HUES6 (cell line): ENCODE measurements around the gene PSMG1.
"Not testable (repeated sequence)": the region's sequence is repeated elsewhere in the genome, so short reads cannot be mapped to it uniquely, and the experiment has no call there.

Experiments used
- H3K27ac ChIP-seq: 2 replicates; pipeline ENCODE4 v1.7.0; 2013; ENCODE audit warnings: low read depth, mild to moderate bottlenecking, low read length, inconsistent platforms
- H3K27me3 ChIP-seq: 2 replicates; pipeline ENCODE4 v1.6.1; 2013; ENCODE audit warnings: low read length; ENCODE audit not compliant: control insufficient read depth, insufficient read depth
- H3K36me3 ChIP-seq: 2 replicates; pipeline ENCODE4 v1.6.1; 2013; ENCODE audit warnings: low read length; ENCODE audit not compliant: control insufficient read depth, insufficient read depth
- H3K4me1 ChIP-seq: 2 replicates; pipeline ENCODE4 v1.6.1; 2013; ENCODE audit warnings: low read length; ENCODE audit not compliant: control insufficient read depth, insufficient read depth
- H3K4me3 ChIP-seq: 2 replicates; pipeline ENCODE4 v1.5.1; 2013; ENCODE audit warnings: low read depth, low read length
- H3K9ac ChIP-seq: one replicate; pipeline ENCODE4 v1.6.1; 2013; ENCODE audit warnings: mild to moderate bottlenecking, low read length
- H3K9me3 ChIP-seq: 2 replicates; pipeline ENCODE4 v1.6.1; 2013; ENCODE audit warnings: low read depth, low read length; ENCODE audit not compliant: control insufficient read depth, insufficient read depth

The PSMG1 gene, protein sequence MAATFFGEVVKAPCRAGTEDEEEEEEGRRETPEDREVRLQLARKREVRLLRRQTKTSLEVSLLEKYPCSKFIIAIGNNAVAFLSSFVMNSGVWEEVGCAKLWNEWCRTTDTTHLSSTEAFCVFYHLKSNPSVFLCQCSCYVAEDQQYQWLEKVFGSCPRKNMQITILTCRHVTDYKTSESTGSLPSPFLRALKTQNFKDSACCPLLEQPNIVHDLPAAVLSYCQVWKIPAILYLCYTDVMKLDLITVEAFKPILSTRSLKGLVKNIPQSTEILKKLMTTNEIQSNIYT

DNA sequence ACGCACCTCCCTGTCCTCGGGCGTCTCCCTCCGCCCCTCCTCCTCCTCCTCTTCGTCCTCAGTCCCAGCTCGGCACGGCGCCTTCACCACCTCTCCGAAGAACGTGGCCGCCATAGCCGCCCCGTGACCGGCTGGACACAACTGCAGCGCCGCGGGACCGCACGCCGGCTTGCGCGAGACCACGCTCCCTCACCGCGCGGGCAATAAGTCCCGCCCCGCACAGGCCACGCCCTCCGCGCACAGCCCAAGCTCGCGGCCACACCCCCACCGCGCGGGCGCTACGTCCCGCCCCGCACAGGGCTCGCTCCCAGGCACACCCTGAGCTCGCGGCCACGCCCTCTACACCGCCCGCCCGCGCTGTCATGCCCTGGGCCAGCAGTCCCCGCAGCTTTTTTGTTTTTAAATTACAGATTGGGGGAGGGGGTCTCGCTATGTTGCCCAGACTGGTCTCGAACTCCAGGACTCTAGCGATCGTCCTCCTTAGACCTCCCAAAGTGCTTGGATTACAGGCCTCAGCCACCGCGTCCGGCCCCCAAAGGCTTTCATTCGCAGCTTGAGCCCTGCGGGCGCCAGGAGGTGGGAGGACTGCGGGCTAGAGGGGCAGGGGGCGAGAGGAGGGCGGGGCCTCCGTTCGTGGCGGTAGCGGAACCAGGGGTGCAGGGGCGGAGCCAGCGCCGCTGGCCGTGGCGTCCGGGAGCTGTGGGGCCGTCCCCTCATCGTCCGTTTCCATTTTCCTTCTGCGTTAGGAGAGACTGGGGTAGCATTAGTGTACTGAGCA lies at the start of gene PSMG1:
PSMG1 (minus strand) TSS at position 180 of the 778 bp plus-strand sequence; CDS start at position 114, 66 bp downstream.
- H3K4me3 ChIP-seq: peak within 1 kb of the TSS; percentile 76
- H3K27me3 ChIP-seq: no peaks in the 10 kb centered on the region
- peak within 1 kb of the TSS; percentile 86 for H3K9ac ChIP-seq
- peak within 1 kb of the TSS; percentile 31; the same call in 1 of the 2 replicates for H3K27ac ChIP-seq
- H3K4me1 ChIP-seq: peaks cover 9% of the 10 kb centered on the region; the same call in 1 of the 2 replicates
- H3K36me3 ChIP-seq: peaks cover 23% of the 10 kb centered on the region
- H3K9me3 ChIP-seq: no peaks in the 10 kb centered on the region

DNA sequence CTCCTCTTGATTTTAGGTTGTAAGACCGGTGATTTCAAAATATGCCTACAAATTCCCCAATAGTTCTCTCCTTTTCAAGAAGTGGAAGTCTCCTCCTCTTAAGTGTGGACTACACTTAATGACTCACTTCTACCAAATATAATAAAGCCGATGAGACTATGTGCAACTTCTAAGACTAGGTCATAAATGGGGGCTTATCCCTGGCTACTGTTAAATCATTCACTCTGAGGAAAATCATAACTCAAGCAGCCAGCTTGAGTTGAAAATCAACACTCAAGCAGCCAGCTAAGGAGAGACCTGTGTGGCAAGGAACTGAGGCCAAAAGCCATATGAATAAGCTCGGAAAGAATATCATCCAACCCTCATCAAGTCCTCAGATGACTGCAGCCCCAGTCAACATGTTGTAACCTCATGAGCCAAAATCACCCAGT lies 49.6 kb upstream of the PSMG1 start:
- Histone ChIP-seq H3K4me1 (no peaks in the 10 kb centered on the region), H3K27ac (no peak overlapping the region), H3K36me3 (peaks cover 87% of the 10 kb centered on the region), H3K27me3 (no peaks in the 10 kb centered on the region), H3K9me3 (no peaks in the 10 kb centered on the region), H3K9ac (no peak overlapping the region), H3K4me3 (no peak overlapping the region)

DNA sequence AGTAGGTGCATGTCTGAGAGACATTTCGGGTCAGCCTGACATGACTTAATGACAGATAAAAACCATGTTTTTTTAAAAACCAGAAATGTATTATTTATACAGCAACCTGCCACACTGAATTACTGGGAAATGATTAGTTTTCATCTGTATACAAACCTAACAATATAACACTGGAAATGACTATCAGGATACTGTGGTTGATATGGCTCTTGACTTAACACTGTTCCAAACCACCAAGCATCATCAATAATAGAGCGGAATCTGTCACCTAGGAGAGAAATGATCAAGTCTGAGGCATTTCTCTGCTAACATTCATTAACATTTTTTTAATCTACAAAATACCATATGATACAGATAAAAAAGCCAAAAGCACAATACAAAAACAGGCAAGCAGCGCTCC lies 41.7 kb upstream of the PSMG1 start:
- H3K4me1 ChIP-seq: no peaks in the 10 kb centered on the region
- H3K27me3 ChIP-seq: no peaks in the 10 kb centered on the region
- peaks cover 78% of the 10 kb centered on the region for H3K36me3 ChIP-seq
- H3K27ac ChIP-seq: no peak overlapping the region
- no peak overlapping the region for H3K9ac ChIP-seq
- H3K9me3 ChIP-seq: no peaks in the 10 kb centered on the region
- no peak overlapping the region for H3K4me3 ChIP-seq

DNA sequence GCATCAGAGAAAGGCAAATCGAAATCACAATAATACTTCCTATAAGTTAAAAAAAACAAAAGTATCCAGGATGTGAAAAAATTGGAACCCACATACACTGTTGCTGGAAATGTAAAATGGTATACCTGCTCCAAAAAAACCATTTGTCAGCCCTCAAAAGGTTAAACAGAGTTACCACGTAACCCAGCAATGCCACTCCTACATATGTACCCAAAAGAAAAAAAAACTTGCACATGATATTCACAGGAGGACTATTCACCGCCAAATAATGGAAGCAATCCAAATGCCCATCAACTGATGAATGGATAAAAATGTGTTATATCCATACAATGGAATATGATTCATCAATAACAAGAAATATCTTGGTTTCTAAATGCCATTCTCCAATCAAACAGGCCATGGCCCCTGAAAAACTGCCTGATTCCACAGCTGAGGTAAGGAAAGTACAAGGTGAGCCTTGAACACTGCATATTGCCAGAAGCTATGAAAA lies 38.8 kb upstream of the PSMG1 start:
- no peak overlapping the region for H3K9ac ChIP-seq
- H3K36me3 ChIP-seq: peaks cover 73% of the 10 kb centered on the region
- no peak overlapping the region for H3K4me3 ChIP-seq
- no peaks in the 10 kb centered on the region for H3K4me1 ChIP-seq
- H3K27me3 ChIP-seq: no peaks in the 10 kb centered on the region
- no peak overlapping the region for H3K27ac ChIP-seq
- no peaks in the 10 kb centered on the region for H3K9me3 ChIP-seq

DNA sequence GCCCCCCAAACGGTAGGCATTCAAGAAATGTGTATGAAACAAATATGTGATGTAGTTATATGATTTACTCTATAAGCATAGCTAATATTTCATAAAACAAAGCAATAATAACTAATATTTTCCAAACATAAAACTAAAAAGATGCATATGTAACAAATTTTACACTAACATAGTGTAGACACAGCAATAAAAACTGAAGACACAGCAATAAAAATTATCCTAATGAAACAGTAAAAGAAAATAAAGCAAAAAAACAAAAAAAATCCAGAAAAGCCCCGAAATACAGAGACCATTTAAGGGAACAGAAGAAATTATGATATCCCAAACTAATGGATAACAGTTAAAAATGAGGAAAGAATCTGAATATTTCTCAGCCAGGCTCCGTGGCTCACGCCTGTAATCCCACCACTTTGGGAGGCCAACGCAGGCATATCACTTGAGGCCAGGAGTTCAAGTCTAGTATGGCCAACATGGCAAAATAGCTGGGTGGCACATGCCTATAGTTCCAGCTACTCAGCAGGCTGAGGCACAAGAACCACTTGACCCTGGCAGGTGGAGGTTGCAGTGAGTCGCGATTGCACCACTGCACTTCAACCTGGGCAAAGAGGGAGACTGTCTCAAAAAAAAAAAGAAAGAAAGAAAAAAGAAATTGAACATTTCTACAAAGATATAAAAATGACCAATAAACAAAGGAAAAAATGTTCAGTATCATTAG lies 38.2 kb upstream of the PSMG1 start:
- Histone ChIP-seq H3K4me1 (no peaks in the 10 kb centered on the region), H3K9me3 (no peaks in the 10 kb centered on the region), H3K27ac (no peak overlapping the region), H3K36me3 (peaks cover 72% of the 10 kb centered on the region), H3K27me3 (no peaks in the 10 kb centered on the region), H3K9ac (no peak overlapping the region), H3K4me3 (no peak overlapping the region)

DNA sequence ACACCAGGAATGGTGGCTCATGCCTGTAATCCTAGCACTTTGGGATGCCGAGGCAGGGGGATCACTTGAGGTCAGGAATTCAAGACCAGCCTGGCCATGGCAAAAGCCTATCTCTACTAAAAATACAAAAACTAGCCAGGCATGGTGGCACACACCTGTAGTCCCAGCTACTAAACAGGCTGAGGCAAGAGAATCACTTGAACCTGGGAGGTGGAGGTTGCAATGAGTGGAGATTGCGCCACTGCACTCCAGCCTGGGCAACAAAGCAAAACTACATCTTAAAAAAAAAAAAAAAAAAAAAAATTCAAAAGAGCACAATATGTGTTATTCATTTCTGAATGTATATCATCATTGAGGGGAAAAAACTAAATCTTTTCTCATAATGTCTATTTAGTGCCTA lies 37.6 kb upstream of the PSMG1 start:
- H3K27me3 ChIP-seq, H3K9ac ChIP-seq, H3K4me1 ChIP-seq, H3K27ac ChIP-seq, H3K4me3 ChIP-seq, H3K9me3 ChIP-seq: not testable (repeated sequence)
- H3K36me3 ChIP-seq: peaks cover 74% of the 10 kb centered on the region

DNA sequence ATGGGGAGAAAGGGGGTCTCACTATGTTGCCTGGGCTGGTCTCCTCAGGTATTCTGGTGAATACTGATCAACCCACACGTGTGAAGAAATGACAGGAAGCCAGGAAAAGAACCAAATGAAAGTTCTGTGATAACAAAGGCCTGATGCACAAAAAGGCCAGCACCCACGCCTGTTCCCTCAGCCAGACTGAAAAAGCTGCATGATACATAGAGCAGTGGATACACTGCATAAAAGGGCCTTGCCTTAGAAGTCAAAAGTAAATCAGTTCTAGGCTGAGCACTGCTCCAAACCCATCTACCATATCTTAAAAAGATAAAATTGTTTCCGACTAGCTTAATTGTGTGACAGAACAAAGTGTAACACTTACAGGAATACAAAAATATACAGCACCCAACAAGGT lies 36.9 kb upstream of the PSMG1 start:
- Histone ChIP-seq H3K27me3 (no peaks in the 10 kb centered on the region), H3K36me3 (peaks cover 82% of the 10 kb centered on the region), H3K4me1 (no peaks in the 10 kb centered on the region), H3K4me3 (no peak overlapping the region), H3K9ac (no peak overlapping the region), H3K9me3 (no peaks in the 10 kb centered on the region), H3K27ac (no peak overlapping the region)

DNA sequence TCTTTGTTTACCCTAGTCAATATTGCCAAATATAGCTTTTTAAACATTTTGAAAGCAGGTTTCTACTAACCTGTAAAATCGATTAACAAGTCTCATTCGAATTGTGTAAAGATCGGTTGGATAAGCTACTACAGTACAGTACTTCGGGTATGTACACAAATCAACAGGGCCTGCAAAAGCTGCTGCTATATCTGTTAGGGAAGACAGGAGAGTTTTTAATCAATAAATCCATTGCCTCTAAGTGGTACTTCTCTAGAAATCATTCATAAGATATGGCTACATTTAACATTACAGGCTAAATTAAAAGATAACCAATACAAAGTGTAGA lies 34.8 kb upstream of the PSMG1 start:
- H3K27ac ChIP-seq: no peak overlapping the region
- H3K4me1 ChIP-seq: no peaks in the 10 kb centered on the region
- no peak overlapping the region for H3K9ac ChIP-seq
- H3K4me3 ChIP-seq: no peak overlapping the region
- no peaks in the 10 kb centered on the region for H3K27me3 ChIP-seq
- H3K36me3 ChIP-seq: peaks cover 82% of the 10 kb centered on the region
- no peaks in the 10 kb centered on the region for H3K9me3 ChIP-seq

DNA sequence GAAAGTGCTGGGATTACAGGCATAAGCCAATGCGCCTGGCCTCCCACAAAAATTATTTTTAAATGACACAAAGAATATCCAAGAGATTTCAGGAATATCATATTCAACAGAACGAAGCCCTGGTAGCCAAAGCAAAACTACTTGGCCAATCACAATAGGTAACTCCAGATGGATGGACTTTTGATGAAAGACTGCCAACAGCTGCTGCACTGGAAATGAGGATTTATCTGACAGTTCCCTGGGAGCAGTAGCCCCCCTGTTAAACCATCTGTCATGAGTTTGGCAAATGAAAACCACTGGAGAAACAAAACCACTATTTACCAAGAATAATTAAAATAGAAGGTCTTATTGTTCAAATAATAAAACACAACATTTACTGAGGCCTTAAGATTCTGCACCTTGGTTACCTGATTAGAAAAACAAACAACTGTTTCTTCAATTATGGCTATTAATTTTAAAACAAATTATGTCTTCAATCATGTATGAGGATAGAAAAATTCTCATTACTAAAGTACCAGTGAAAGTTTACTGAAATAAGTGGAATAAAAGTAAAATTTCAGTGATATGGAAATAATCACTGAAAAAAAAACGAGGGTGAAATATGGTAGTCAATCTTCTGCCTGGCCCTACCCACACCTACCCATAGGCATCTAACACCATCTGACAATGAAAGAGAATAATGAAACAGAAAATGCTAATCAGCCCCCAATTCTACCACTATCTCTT lies 34.3 kb upstream of the PSMG1 start:
- no peaks in the 10 kb centered on the region for H3K27me3 ChIP-seq
- no peak overlapping the region for H3K4me3 ChIP-seq
- no peaks in the 10 kb centered on the region for H3K4me1 ChIP-seq
- no peak overlapping the region for H3K27ac ChIP-seq
- H3K9me3 ChIP-seq: no peaks in the 10 kb centered on the region
- H3K9ac ChIP-seq: no peak overlapping the region
- H3K36me3 ChIP-seq: peaks cover 83% of the 10 kb centered on the region

DNA sequence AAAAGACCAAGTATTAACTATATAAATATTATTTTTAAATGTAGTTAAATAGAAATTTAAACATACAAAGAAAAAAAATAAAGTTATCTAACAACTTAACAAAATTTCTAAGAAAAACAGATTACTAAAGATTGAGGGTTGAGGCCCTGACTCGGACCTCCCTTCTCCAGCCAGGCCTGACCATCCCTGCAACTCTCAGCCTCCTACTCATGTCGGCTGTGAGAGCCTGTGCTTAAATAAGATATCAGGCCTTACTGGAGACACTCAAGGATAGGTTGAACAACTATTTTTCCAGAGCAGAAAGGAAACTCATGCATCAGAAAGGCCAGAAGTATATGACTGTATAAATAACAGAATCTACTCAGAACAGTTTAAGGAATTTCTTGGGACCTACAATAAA lies 33.0 kb upstream of the PSMG1 start:
- no peak overlapping the region for H3K9ac ChIP-seq
- no peaks in the 10 kb centered on the region for H3K4me1 ChIP-seq
- no peak overlapping the region for H3K4me3 ChIP-seq
- no peak overlapping the region for H3K27ac ChIP-seq
- H3K9me3 ChIP-seq: no peaks in the 10 kb centered on the region
- H3K27me3 ChIP-seq: no peaks in the 10 kb centered on the region
- peaks cover 85% of the 10 kb centered on the region for H3K36me3 ChIP-seq
